IMR-90 (cell line): Measurements from ENCODE around the gene THBS4. TPM values are rescaled to one million over a fixed set of nuclear protein-coding genes. Genes with fewer than 3 reads are reported as not detected.

Experiments
- ATAC-seq: fragments of 200-7000 bp; cut with Tn5 transposase; 2 replicates; pipeline ENCODE4 v1.9.1; 2020; ENCODE audit warnings: low read depth, mild to moderate bottlenecking, moderate library complexity
- BruUV-seq: library from RNA; stranded (reverse); fragments of 400-500 nt; replicated peaks from 2 replicates; lab custom pipeline; 2021; lab: Mats Ljungman, UMichigan
- CTCF ChIA-PET: fragments of 300-600 bp; formaldehyde crosslinking; extraction: SDS; loops from one replicate; lab custom pipeline; 2021; ENCODE audit warnings: antibody characterized with exemption; lab: Yijun Ruan, JAX
- POLR2A ChIA-PET: fragments of 300-600 bp; sonication (Branson Sonifier 250); formaldehyde crosslinking; loops from one replicate; lab custom pipeline; 2022; ENCODE audit warnings: antibody characterized with exemption; ENCODE audit not compliant: unreplicated experiment; lab: Charles Lee
- DNase-seq: peaks from one replicate; pipeline ENCODE4 v3.0.0; 2013
- H2AFZ ChIP-seq: replicated peaks from 2 replicates; pipeline ENCODE3; 2013; ENCODE audit warnings: low read length, mild to moderate bottlenecking; ENCODE audit not compliant: poor library complexity
- H2AK5ac ChIP-seq: 2 replicates; pipeline ENCODE4 v1.6.1; 2013; ENCODE audit warnings: low read depth, low read length, inconsistent platforms
- H2AK9ac ChIP-seq: replicated peaks from 2 replicates; pipeline ENCODE3; 2013; ENCODE audit warnings: mild to moderate bottlenecking, low read depth, low read length, moderate library complexity; ENCODE audit not compliant: poor library complexity
- H2BK120ac ChIP-seq: 2 replicates; pipeline ENCODE4 v1.6.1; 2013; ENCODE audit warnings: low read depth, low read length, inconsistent platforms
- H2BK15ac ChIP-seq: 3 replicates; pipeline ENCODE4 v1.6.1; 2013; ENCODE audit warnings: low read depth, low read length, inconsistent platforms
- H2BK20ac ChIP-seq: 2 replicates; pipeline ENCODE4 v1.6.1; 2013; ENCODE audit warnings: low read depth, mild to moderate bottlenecking, inconsistent platforms, low read length, moderate library complexity
- H2BK5ac ChIP-seq: 2 replicates; pipeline ENCODE4 v1.6.1; 2013; ENCODE audit warnings: mild to moderate bottlenecking, low read depth, low read length, inconsistent platforms; ENCODE audit not compliant: poor library complexity, severe bottlenecking
- H3K14ac ChIP-seq: replicated peaks from 2 replicates; pipeline ENCODE4 v1.6.1; 2013; ENCODE audit warnings: low read depth, low read length, inconsistent platforms
- H3K18ac ChIP-seq: 2 replicates; pipeline ENCODE4 v1.6.1; 2013; ENCODE audit warnings: low read depth, low read length, control low read depth
- H3K23ac ChIP-seq: 2 replicates; pipeline ENCODE4 v1.6.1; 2013; ENCODE audit warnings: low read depth, low read length, inconsistent platforms
- H3K27ac ChIP-seq: 2 replicates; pipeline ENCODE4 v1.5.1; 2013; ENCODE audit warnings: mild to moderate bottlenecking, control low read depth, low read length; ENCODE audit not compliant: insufficient read depth
- H3K27me3 ChIP-seq: 2 replicates; pipeline ENCODE4 v1.6.1; 2013; ENCODE audit warnings: low read length; ENCODE audit not compliant: control insufficient read depth, insufficient read depth
- H3K36me3 ChIP-seq: 2 replicates; pipeline ENCODE4 v1.6.1; 2013; ENCODE audit warnings: low read length, mixed read lengths; ENCODE audit not compliant: control insufficient read depth, insufficient read depth
- H3K4ac ChIP-seq: 2 replicates; pipeline ENCODE4 v1.6.1; 2013; ENCODE audit warnings: low read depth, low read length, inconsistent platforms
- H3K4me1 ChIP-seq: 2 replicates; pipeline ENCODE4 v1.6.1; 2013; ENCODE audit warnings: low read length, mixed read lengths; ENCODE audit not compliant: control insufficient read depth, insufficient read depth
- H3K4me2 ChIP-seq: 2 replicates; pipeline ENCODE4 v1.6.1; 2013; ENCODE audit warnings: low read depth, mild to moderate bottlenecking, control low read depth, low read length, moderate library complexity
- H3K4me3 ChIP-seq: 2 replicates; pipeline ENCODE4 v1.5.1; 2013; ENCODE audit warnings: low read depth, mild to moderate bottlenecking, control low read depth, low read length, moderate library complexity; ENCODE audit not compliant: insufficient read depth
- H3K56ac ChIP-seq: 2 replicates; pipeline ENCODE4 v1.6.1; 2013; ENCODE audit warnings: low read length, inconsistent platforms; ENCODE audit not compliant: insufficient read depth; ENCODE audit errors: extremely low read depth
- H3K79me1 ChIP-seq, 2 experiments: 2 replicates each; pipeline ENCODE4 v1.6.1; 2013; ENCODE audit warnings: low read length in 2 of 2, inconsistent platforms in 1 of 2, low read depth in 1 of 2
- H3K9ac ChIP-seq: 2 replicates; pipeline ENCODE4 v1.6.1; 2013; ENCODE audit warnings: low read depth, low read length, control low read depth
- H3K9me1 ChIP-seq: 2 replicates; pipeline ENCODE4 v1.6.1; 2013; ENCODE audit warnings: low read length, inconsistent platforms; ENCODE audit not compliant: insufficient read depth
- H3K9me3 ChIP-seq: 2 replicates; pipeline ENCODE4 v1.6.1; 2013; ENCODE audit warnings: low read length; ENCODE audit not compliant: control insufficient read depth, insufficient read depth
- H4K20me1 ChIP-seq: 2 replicates; pipeline ENCODE4 v1.6.1; 2013; ENCODE audit warnings: low read length, inconsistent platforms; ENCODE audit not compliant: insufficient read depth
- H4K5ac ChIP-seq: 2 replicates; pipeline ENCODE4 v1.6.1; 2013; ENCODE audit warnings: mild to moderate bottlenecking, low read depth, low read length, control low read depth
- H4K8ac ChIP-seq, 2 experiments: 2 replicates each; pipeline ENCODE4 v1.6.1; 2013; ENCODE audit warnings: low read depth in 2 of 2, low read length in 2 of 2, control low read depth in 1 of 2, inconsistent platforms in 1 of 2
- H4K91ac ChIP-seq: 2 replicates; pipeline ENCODE4 v1.6.1; 2013; ENCODE audit warnings: low read depth, low read length, inconsistent platforms; ENCODE audit not compliant: insufficient read depth
- BHLHE40 ChIP-seq: fragments of 150-350 bp; IDR thresholded peaks from 2 replicates; pipeline ENCODE4 v1.6.1; 2016; ENCODE audit warnings: mild to moderate bottlenecking, low read depth, low read length
- CEBPB ChIP-seq: IDR thresholded peaks from 2 replicates; pipeline ENCODE4 v1.6.1; 2012; ENCODE audit warnings: low read depth, low read length, improper control_type of control experiment
- CHD1 ChIP-seq: IDR thresholded peaks from 2 replicates; pipeline ENCODE4 v1.6.1; 2012; ENCODE audit warnings: low read depth, low read length, improper control_type of control experiment
- FOS ChIP-seq: fragments of 150-350 bp; IDR thresholded peaks from 2 replicates; pipeline ENCODE4 v1.6.1; 2016; ENCODE audit warnings: low read depth, low read length
- MAFK ChIP-seq: IDR thresholded peaks from 2 replicates; pipeline ENCODE4 v1.6.1; 2012; ENCODE audit warnings: low read depth, low read length, improper control_type of control experiment
- MAZ ChIP-seq: IDR thresholded peaks from 2 replicates; pipeline ENCODE4 v1.6.1; 2012; ENCODE audit warnings: low read depth, mild to moderate bottlenecking, low read length, improper control_type of control experiment, moderate library complexity, borderline replicate concordance
- NFE2L2 ChIP-seq: fragments of 150-350 bp; IDR thresholded peaks from 2 replicates; pipeline ENCODE4 v1.6.1; 2016; ENCODE audit warnings: low read depth, mild to moderate bottlenecking, low read length
- POLR2A ChIP-seq: IDR thresholded peaks from 2 replicates; pipeline ENCODE4 v1.6.1; 2012; ENCODE audit warnings: mild to moderate bottlenecking, low read depth, low read length
- RCOR1 ChIP-seq: IDR thresholded peaks from 2 replicates; pipeline ENCODE4 v1.6.1; 2012; ENCODE audit warnings: mild to moderate bottlenecking, low read length, improper control_type of control experiment; ENCODE audit not compliant: insufficient replicate concordance
- RFX5 ChIP-seq: IDR thresholded peaks from 2 replicates; pipeline ENCODE4 v1.8.0; 2012; ENCODE audit warnings: low read depth, mild to moderate bottlenecking, low read length, moderate library complexity
- SMC3 ChIP-seq: fragments of 150-350 bp; IDR thresholded peaks from 2 replicates; pipeline ENCODE4 v1.6.1; 2016; ENCODE audit warnings: low read depth, mild to moderate bottlenecking, antibody characterized with exemption, low read length, moderate library complexity
- WGBS, 2 experiments: methylation state at CpG; one replicate each; pipeline versions ENCODE4 v1.1.5 to v1.1.7; 2013; ENCODE audit warnings: missing lambda C conversion rate in 2 of 2; ENCODE audit not compliant: insufficient read length in 1 of 2; ENCODE audit errors: extremely low coverage in 2 of 2; 5-methylcytosine and 5-hydroxymethylcytosine counted together
- dilution Hi-C: fragments of 300-500 bp; cut with HindIII; formaldehyde crosslinking; loops from one replicate; pipeline ENCODE4 v1.14.3; 2018; ENCODE audit warnings: low sequenced_read_pairs; ENCODE audit not compliant: unreplicated experiment
- in situ Hi-C: fragments of 300-500 bp; cut with MboI; formaldehyde crosslinking; loops from 3 replicates; pipeline ENCODE4 v1.14.3; 2019; ENCODE audit warnings: low sequenced_read_pairs, inconsistent platforms, mixed read lengths
- intact Hi-C: fragments of 100-400 bp; cut with micrococcal nuclease; formaldehyde crosslinking; loops from 2 replicates; pipeline ENCODE4 v1.10.0; 2022
- polyA plus RNA-seq, 3 experiments: library from polyadenylated mRNA; depleted of rRNA; stranded (reverse); fragments of >200 nt; gene quantifications; 2 replicates each; pipeline ENCODE4 v1.2.3, GENCODE V29; 2012; ENCODE audit warnings: low replicate concordance in 1 of 3
- total RNA-seq: library from RNA; depleted of rRNA; stranded (reverse); fragments of >200 nt; gene quantifications from 2 replicates; pipeline ENCODE4 v1.2.3, GENCODE V29; 2012
- TF ChIP-seq, protein P1 (sequence below): fragments of 150-350 bp; IDR thresholded peaks from 2 replicates; pipeline ENCODE4 v1.6.1; 2017; ENCODE audit warnings: mild to moderate bottlenecking, antibody characterized with exemption, low read length, low read depth
- TF ChIP-seq, protein P2 (sequence below): conservative IDR thresholded peaks from 2 replicates; pipeline ENCODE4 v1.5.1; 2012; ENCODE audit warnings: mild to moderate bottlenecking, low read depth, low read length, improper control_type of control experiment
- TF ChIP-seq, protein P3 (sequence below): fragments of 150-350 bp; IDR thresholded peaks from 2 replicates; pipeline ENCODE4 v1.6.1; 2016; ENCODE audit warnings: low read depth, mild to moderate bottlenecking, low read length, moderate library complexity, borderline replicate concordance

The THBS4 gene
- total and polyA plus RNA-seq, 2 of the 4 experiments (the other 2 are of a cell fraction): 0.90 to 0.92 TPM

DNA sequence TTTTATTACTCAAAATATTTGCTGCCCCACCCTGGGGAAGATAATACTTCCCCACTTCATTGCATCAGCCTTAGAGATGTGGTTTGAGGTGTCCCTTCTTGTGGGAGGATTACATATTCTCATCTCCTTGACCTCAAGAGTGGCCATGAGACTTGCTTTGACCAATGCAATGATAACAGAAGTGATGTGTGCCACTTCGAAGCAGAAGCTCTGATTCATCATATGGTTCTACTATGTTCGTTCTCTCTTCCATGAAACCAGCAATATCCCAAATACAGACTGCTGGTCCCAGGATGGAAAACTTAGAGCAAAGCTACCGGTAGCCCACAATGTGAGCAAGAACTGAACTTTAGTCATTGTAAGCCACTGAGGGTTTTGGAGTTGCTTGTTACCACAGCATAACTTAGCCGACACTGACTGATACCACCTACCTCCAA lies 92.0 kb downstream of the THBS4 start:
- H3K4me2 ChIP-seq: no peak overlapping the region
- dilution Hi-C loops: no loop called here
- no peak overlapping the region for H2BK5ac ChIP-seq
- no peak overlapping the region for H2AK5ac ChIP-seq
- no peaks in the 10 kb centered on the region for H3K9me1 ChIP-seq
- no peak overlapping the region for H4K91ac ChIP-seq
- no peak overlapping the region for H3K4ac ChIP-seq
- H3K14ac ChIP-seq: no peak overlapping the region
- H3K27ac ChIP-seq: no peak overlapping the region
- no peaks in the 10 kb centered on the region; the same call in 1 of the 2 replicates for H3K9me3 ChIP-seq
- H3K18ac ChIP-seq: no peak overlapping the region
- H3K9ac ChIP-seq: no peak overlapping the region
- no peak overlapping the region for H2AK9ac ChIP-seq
- no peaks in the 10 kb centered on the region for H3K79me1 ChIP-seq
- intact Hi-C loops: no loop called here
- H3K36me3 ChIP-seq: no peaks in the 10 kb centered on the region
- no peaks in the 10 kb centered on the region for H4K20me1 ChIP-seq
- no peak overlapping the region for H4K5ac ChIP-seq
- no peak overlapping the region for H2AFZ ChIP-seq
- H4K8ac ChIP-seq: no peak overlapping the region
- CTCF ChIA-PET: no interaction called here
- no peak overlapping the region for H2BK20ac ChIP-seq
- H3K56ac ChIP-seq: no peak overlapping the region
- H2BK120ac ChIP-seq: no peak overlapping the region
- no peak for DNase-seq
- H3K4me3 ChIP-seq: no peak overlapping the region
- no peak for ATAC-seq
- in situ Hi-C loops: no loop called here
- H3K4me1 ChIP-seq: no peaks in the 10 kb centered on the region
- POLR2A ChIA-PET: no interaction called here
- H2BK15ac ChIP-seq: no peak overlapping the region
- no peak overlapping the region for H3K23ac ChIP-seq
- no CpG with 5 or more reads among the region's 4 CpGs for WGBS, 2 experiments
- TF ChIP-seq SMC3 (no peak), CEBPB (no peak), POLR2A (no peak), NFE2L2 (no peak), FOS (no peak), BHLHE40 (no peak), MAZ (no peak), RCOR1 (no peak), CHD1 (no peak), MAFK (no peak), RFX5 (no peak)
- TF ChIP-seq, protein P1, sequence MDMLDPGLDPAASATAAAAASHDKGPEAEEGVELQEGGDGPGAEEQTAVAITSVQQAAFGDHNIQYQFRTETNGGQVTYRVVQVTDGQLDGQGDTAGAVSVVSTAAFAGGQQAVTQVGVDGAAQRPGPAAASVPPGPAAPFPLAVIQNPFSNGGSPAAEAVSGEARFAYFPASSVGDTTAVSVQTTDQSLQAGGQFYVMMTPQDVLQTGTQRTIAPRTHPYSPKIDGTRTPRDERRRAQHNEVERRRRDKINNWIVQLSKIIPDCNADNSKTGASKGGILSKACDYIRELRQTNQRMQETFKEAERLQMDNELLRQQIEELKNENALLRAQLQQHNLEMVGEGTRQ: no peak
- TF ChIP-seq, protein P2, sequence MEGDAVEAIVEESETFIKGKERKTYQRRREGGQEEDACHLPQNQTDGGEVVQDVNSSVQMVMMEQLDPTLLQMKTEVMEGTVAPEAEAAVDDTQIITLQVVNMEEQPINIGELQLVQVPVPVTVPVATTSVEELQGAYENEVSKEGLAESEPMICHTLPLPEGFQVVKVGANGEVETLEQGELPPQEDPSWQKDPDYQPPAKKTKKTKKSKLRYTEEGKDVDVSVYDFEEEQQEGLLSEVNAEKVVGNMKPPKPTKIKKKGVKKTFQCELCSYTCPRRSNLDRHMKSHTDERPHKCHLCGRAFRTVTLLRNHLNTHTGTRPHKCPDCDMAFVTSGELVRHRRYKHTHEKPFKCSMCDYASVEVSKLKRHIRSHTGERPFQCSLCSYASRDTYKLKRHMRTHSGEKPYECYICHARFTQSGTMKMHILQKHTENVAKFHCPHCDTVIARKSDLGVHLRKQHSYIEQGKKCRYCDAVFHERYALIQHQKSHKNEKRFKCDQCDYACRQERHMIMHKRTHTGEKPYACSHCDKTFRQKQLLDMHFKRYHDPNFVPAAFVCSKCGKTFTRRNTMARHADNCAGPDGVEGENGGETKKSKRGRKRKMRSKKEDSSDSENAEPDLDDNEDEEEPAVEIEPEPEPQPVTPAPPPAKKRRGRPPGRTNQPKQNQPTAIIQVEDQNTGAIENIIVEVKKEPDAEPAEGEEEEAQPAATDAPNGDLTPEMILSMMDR: no peak
- TF ChIP-seq, protein P3, sequence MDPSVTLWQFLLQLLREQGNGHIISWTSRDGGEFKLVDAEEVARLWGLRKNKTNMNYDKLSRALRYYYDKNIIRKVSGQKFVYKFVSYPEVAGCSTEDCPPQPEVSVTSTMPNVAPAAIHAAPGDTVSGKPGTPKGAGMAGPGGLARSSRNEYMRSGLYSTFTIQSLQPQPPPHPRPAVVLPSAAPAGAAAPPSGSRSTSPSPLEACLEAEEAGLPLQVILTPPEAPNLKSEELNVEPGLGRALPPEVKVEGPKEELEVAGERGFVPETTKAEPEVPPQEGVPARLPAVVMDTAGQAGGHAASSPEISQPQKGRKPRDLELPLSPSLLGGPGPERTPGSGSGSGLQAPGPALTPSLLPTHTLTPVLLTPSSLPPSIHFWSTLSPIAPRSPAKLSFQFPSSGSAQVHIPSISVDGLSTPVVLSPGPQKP: no peak
- H3K27me3 ChIP-seq: peaks cover 4% of the 10 kb centered on the region; the same call in 1 of the 2 replicates
- no TSS peak for BruUV-seq
